SK-N-SH (cell line): Measurements from ENCODE around the gene RADIL. TPM values are rescaled to one million over a fixed set of nuclear protein-coding genes. Genes with fewer than 3 reads are reported as not detected.

Experiments
- CTCF ChIA-PET: fragments of 300-600, 350-600 bp; formaldehyde crosslinking; extraction: SDS; loops from one replicate; lab custom pipeline; 2021; lab: Yijun Ruan, JAX
- POLR2A ChIA-PET: fragments of 350-600 bp; sonication (Branson Sonifier 250); formaldehyde crosslinking; extraction: SDS; loops from one replicate; lab custom pipeline; 2020; ENCODE audit warnings: antibody characterized with exemption, inconsistent platforms; lab: Yijun Ruan, JAX
- DNase-seq: peaks from one replicate; pipeline ENCODE4 v3.0.0; 2012
- H2AFZ ChIP-seq: fragments of 200-600 bp; sonication (generic); 2 replicates; pipeline ENCODE4 v1.8.1; 2016; ENCODE audit warnings: antibody characterized with exemption, mild to moderate bottlenecking, low read depth
- H3F3A ChIP-seq: fragments of 200-600 bp; sonication (generic); replicated peaks from 2 replicates; pipeline ENCODE3; 2016; ENCODE audit warnings: antibody characterized with exemption, mild to moderate bottlenecking; ENCODE audit not compliant: insufficient read depth
- H3K27ac ChIP-seq, 2 experiments: fragments of 200-500 bp in 1 of 2; fragments of 200-600 bp in 1 of 2; sonication (Bioruptor generic) in 1 of 2; sonication (generic), shearing (Covaris generic) in 1 of 2; 2 replicates each; pipeline versions ENCODE4 v1.5.1 to v1.6.1; 2014 to 2016; ENCODE audit warnings: low read depth in 2 of 2, inconsistent platforms in 1 of 2, low read length in 1 of 2, mild to moderate bottlenecking in 1 of 2, mixed read lengths in 1 of 2
- H3K27me3 ChIP-seq: fragments of 200-600 bp; sonication (generic), shearing (Covaris generic); 2 replicates; pipeline ENCODE4 v1.6.1; 2016; ENCODE audit warnings: mixed run types; ENCODE audit not compliant: insufficient read depth
- H3K36me3 ChIP-seq, 2 experiments: fragments of 200-500 bp in 1 of 2; fragments of 200-600 bp in 1 of 2; sonication (Bioruptor generic) in 1 of 2; sonication (generic) in 1 of 2; replicated peaks in 1 of 2; 2 replicates each; pipeline versions ENCODE3 to v1.5.1; 2014 to 2016; ENCODE audit warnings: low read length in 1 of 2, mild to moderate bottlenecking in 1 of 2; ENCODE audit not compliant: insufficient read depth in 2 of 2, control insufficient read depth in 1 of 2
- H3K4me1 ChIP-seq, 2 experiments: fragments of 200-500 bp in 1 of 2; fragments of 200-600 bp in 1 of 2; sonication (Bioruptor generic) in 1 of 2; sonication (generic), shearing (Covaris generic) in 1 of 2; 2 replicates each; pipeline versions ENCODE4 v1.5.1 to v1.6.1; 2014 to 2016; ENCODE audit warnings: low read depth in 1 of 2, low read length in 1 of 2, mixed run types in 1 of 2; ENCODE audit not compliant: insufficient read depth in 2 of 2, control insufficient read depth in 1 of 2
- H3K4me2 ChIP-seq: fragments of 200-600 bp; sonication (generic), shearing (Covaris generic); 2 replicates; pipeline ENCODE4 v1.6.1; 2017; ENCODE audit warnings: mixed run types
- H3K4me3 ChIP-seq, 2 experiments: fragments of 200-500 bp in 1 of 2; fragments of 200-600 bp in 1 of 2; sonication (Bioruptor generic) in 1 of 2; sonication (generic), shearing (Covaris generic) in 1 of 2; 2 replicates each; pipeline versions ENCODE4 v1.5.1 to v1.8.1; 2014 to 2016; ENCODE audit warnings: low read depth in 2 of 2, inconsistent platforms in 1 of 2, low read length in 1 of 2, mild to moderate bottlenecking in 1 of 2, mixed read lengths in 1 of 2, moderate library complexity in 1 of 2
- H3K79me2 ChIP-seq: fragments of 200-600 bp; sonication (generic); 2 replicates; pipeline ENCODE4 v1.8.1; 2017; ENCODE audit warnings: mild to moderate bottlenecking; ENCODE audit not compliant: insufficient read depth
- H3K9ac ChIP-seq: fragments of 200-600 bp; sonication (generic); 2 replicates; pipeline ENCODE4 v1.6.1; 2017; ENCODE audit warnings: mixed run types
- H3K9me2 ChIP-seq: fragments of 200-600 bp; sonication (generic); 2 replicates; pipeline ENCODE4 v1.6.1; 2017; ENCODE audit warnings: mixed run types
- H3K9me3 ChIP-seq: fragments of 200-600 bp; sonication (generic); 2 replicates; pipeline ENCODE4 v1.6.1; 2017; ENCODE audit warnings: mixed run types, mild to moderate bottlenecking, moderate library complexity
- H4K20me1 ChIP-seq: fragments of 200-600 bp; sonication (generic); 2 replicates; pipeline ENCODE4 v1.6.1; 2017; ENCODE audit warnings: mild to moderate bottlenecking, mixed run types; ENCODE audit not compliant: insufficient read depth
- CHD2 ChIP-seq: fragments of 150-350 bp; IDR thresholded peaks from 2 replicates; pipeline ENCODE4 v1.6.1; 2018; ENCODE audit warnings: low read length; ENCODE audit not compliant: partially characterized antibody
- EP300 ChIP-seq, 2 experiments: IDR thresholded peaks; 2 replicates each; pipeline versions ENCODE4 v1.4.0 to v1.6.1; 2012; ENCODE audit warnings: borderline replicate concordance in 1 of 2, low read depth in 1 of 2, low read length in 1 of 2
- FOSL2 ChIP-seq: IDR thresholded peaks from 2 replicates; pipeline ENCODE4 v1.4.0; 2012; ENCODE audit warnings: low read depth, mild to moderate bottlenecking, moderate library complexity, borderline replicate concordance
- FOXJ3 ChIP-seq: sonication (generic); formaldehyde crosslinking; IDR thresholded peaks from 2 replicates; pipeline ENCODE4 v1.5.1; 2020; ENCODE audit warnings: mild to moderate bottlenecking, missing genetic modification reagents
- FOXM1 ChIP-seq: IDR thresholded peaks from 2 replicates; pipeline ENCODE4 v1.4.0; 2012; ENCODE audit warnings: low read depth, mild to moderate bottlenecking
- GATA2 ChIP-seq: sonication (generic); formaldehyde crosslinking; IDR thresholded peaks from 2 replicates; pipeline ENCODE4 v1.5.0; 2020; ENCODE audit warnings: mild to moderate bottlenecking, missing genetic modification reagents
- IRF3 ChIP-seq: fragments of 150-350 bp; IDR thresholded peaks from 2 replicates; pipeline ENCODE4 v1.6.1; 2016; ENCODE audit warnings: mild to moderate bottlenecking, low read depth, low read length
- JUND ChIP-seq: IDR thresholded peaks from 2 replicates; pipeline ENCODE4 v1.4.0; 2012
- MAX ChIP-seq: IDR thresholded peaks from 2 replicates; pipeline ENCODE4 v1.4.0; 2012; ENCODE audit warnings: low read depth
- MEF2A ChIP-seq: IDR thresholded peaks from 2 replicates; pipeline ENCODE4 v1.4.0; 2012; ENCODE audit warnings: low read depth, borderline replicate concordance
- NFIC ChIP-seq: IDR thresholded peaks from 2 replicates; pipeline ENCODE4 v1.4.0; 2012; ENCODE audit warnings: borderline replicate concordance
- PBX3 ChIP-seq: IDR thresholded peaks from 2 replicates; pipeline ENCODE4; 2012
- RCOR1 ChIP-seq: fragments of 150-350 bp; IDR thresholded peaks from 2 replicates; pipeline ENCODE4 v1.6.1; 2017; ENCODE audit warnings: antibody characterized with exemption, low read length
- SMC3 ChIP-seq: IDR thresholded peaks from 2 replicates; pipeline ENCODE4 v1.6.1; 2012; ENCODE audit warnings: low read depth, low read length, improper control_type of control experiment
- USF1 ChIP-seq: IDR thresholded peaks from 2 replicates; pipeline ENCODE4 v1.4.0; 2012; ENCODE audit warnings: low read depth, borderline replicate concordance
- WGBS: methylation state at CpG from one replicate; pipeline ENCODE4 v1.1.6; 2017; ENCODE audit warnings: low lambda C conversion rate; 5-methylcytosine and 5-hydroxymethylcytosine counted together
- polyA plus RNA-seq, 3 experiments: library from polyadenylated mRNA; depleted of rRNA; stranded (reverse); fragments of >200 nt; gene quantifications; 2 replicates each; pipeline ENCODE4 v1.2.3, GENCODE V29; 2012
- TF ChIP-seq, protein P1 (sequence below): fragments of 200-600 bp; sonication (generic); IDR thresholded peaks from 2 replicates; pipeline ENCODE4 v1.6.1; 2017; ENCODE audit warnings: antibody characterized with exemption, mild to moderate bottlenecking, moderate library complexity
- TF ChIP-seq, protein P2 (sequence below): IDR thresholded peaks from 2 replicates; pipeline ENCODE4 v1.6.1; 2012; ENCODE audit warnings: mild to moderate bottlenecking, low read depth, low read length, moderate library complexity

Gene RADIL
- polyA plus RNA-seq, 1 of the 3 experiments (the other 2 are of a cell fraction) = 4.3 TPM

DNA sequence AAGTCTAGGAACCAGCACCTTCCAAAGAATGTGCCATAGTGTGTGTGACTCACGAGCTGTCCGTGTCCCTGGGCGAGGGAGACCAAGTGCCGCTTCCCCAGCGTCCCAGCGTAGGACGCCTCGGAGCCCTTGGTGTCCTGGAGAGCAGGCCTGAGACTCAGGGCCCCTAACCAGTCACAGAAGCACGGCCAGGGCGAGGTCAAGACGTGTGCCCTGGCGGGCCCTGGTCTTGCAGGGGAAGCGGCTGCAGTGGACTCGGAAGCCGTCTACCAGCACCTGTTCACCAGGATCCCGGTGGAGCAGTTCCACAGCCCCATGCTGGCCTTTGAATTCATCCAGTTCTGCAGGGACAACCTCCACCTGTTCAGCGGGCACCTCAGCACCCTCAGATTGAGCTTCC is 97.5 kb downstream of the RADIL start:
- TF ChIP-seq EP300 (IDR thresholded peaks at IDR 0.05; ENCODE audit: borderline replicate concordance in 1 of 2, low read depth in 1 of 2, low read length in 1 of 2) (no peak), CHD2 (no peak), PBX3 (no peak), USF1 (no peak), FOXJ3 (no peak), JUND (no peak), FOSL2 (no peak), RCOR1 (no peak), MEF2A (no peak), IRF3 (no peak), SMC3 (no peak), FOXM1 (no peak), GATA2 (CRISPR knock-in tag) (no peak), NFIC (no peak), MAX (no peak)
- TF ChIP-seq, protein P1, sequence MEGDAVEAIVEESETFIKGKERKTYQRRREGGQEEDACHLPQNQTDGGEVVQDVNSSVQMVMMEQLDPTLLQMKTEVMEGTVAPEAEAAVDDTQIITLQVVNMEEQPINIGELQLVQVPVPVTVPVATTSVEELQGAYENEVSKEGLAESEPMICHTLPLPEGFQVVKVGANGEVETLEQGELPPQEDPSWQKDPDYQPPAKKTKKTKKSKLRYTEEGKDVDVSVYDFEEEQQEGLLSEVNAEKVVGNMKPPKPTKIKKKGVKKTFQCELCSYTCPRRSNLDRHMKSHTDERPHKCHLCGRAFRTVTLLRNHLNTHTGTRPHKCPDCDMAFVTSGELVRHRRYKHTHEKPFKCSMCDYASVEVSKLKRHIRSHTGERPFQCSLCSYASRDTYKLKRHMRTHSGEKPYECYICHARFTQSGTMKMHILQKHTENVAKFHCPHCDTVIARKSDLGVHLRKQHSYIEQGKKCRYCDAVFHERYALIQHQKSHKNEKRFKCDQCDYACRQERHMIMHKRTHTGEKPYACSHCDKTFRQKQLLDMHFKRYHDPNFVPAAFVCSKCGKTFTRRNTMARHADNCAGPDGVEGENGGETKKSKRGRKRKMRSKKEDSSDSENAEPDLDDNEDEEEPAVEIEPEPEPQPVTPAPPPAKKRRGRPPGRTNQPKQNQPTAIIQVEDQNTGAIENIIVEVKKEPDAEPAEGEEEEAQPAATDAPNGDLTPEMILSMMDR = no peak
- TF ChIP-seq, protein P2, sequence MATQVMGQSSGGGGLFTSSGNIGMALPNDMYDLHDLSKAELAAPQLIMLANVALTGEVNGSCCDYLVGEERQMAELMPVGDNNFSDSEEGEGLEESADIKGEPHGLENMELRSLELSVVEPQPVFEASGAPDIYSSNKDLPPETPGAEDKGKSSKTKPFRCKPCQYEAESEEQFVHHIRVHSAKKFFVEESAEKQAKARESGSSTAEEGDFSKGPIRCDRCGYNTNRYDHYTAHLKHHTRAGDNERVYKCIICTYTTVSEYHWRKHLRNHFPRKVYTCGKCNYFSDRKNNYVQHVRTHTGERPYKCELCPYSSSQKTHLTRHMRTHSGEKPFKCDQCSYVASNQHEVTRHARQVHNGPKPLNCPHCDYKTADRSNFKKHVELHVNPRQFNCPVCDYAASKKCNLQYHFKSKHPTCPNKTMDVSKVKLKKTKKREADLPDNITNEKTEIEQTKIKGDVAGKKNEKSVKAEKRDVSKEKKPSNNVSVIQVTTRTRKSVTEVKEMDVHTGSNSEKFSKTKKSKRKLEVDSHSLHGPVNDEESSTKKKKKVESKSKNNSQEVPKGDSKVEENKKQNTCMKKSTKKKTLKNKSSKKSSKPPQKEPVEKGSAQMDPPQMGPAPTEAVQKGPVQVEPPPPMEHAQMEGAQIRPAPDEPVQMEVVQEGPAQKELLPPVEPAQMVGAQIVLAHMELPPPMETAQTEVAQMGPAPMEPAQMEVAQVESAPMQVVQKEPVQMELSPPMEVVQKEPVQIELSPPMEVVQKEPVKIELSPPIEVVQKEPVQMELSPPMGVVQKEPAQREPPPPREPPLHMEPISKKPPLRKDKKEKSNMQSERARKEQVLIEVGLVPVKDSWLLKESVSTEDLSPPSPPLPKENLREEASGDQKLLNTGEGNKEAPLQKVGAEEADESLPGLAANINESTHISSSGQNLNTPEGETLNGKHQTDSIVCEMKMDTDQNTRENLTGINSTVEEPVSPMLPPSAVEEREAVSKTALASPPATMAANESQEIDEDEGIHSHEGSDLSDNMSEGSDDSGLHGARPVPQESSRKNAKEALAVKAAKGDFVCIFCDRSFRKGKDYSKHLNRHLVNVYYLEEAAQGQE = no peak
- ChIA-PET POLR2A (interaction anchor here (2.8 kb wide), 1 partner anchor 11 kb away, joined by 9 read pairs; the partner anchor contains the start of gene AP5Z1), CTCF (interaction anchor here (9.2 kb wide), 1 partner anchor 13 kb away, joined by 63 read pairs; no protein-coding TSS in a partner anchor)
- H3K79me2 ChIP-seq = peaks cover under 1% of the 10 kb centered on the region; the same call in 1 of the 2 replicates
- 95% methylated on average over 15 of the region's 17 CpGs for WGBS
- H3K9me2 ChIP-seq = no peaks in the 10 kb centered on the region
- H3K4me3 ChIP-seq = no peak overlapping the region
- no peak overlapping the region for H2AFZ ChIP-seq
- H4K20me1 ChIP-seq = peaks cover 8% of the 10 kb centered on the region; the same call in 1 of the 2 replicates
- no peaks in the 10 kb centered on the region for H3F3A ChIP-seq
- no peak overlapping the region for H3K27ac ChIP-seq
- H3K27me3 ChIP-seq = no peaks in the 10 kb centered on the region
- no peak for DNase-seq
- H3K36me3 ChIP-seq = peaks cover 13 to 91% of the 10 kb centered on the region in 2 experiments
- H3K4me1 ChIP-seq = no peaks in the 10 kb centered on the region
- H3K9ac ChIP-seq = no peak overlapping the region
- H3K4me2 ChIP-seq = no peak overlapping the region
- no peaks in the 10 kb centered on the region for H3K9me3 ChIP-seq
